HepG2 (cell line): ENCODE results near the gene VWA3B. TPM values are rescaled to one million over a fixed set of nuclear protein-coding genes. Genes with fewer than 3 reads are reported as not detected.

Experiments used
- ATAC-seq: fragments of 200-7000 bp; cut with Tn5 transposase; 3 replicates; pipeline ENCODE4 v1.9.1; 2020; ENCODE audit warnings: mild to moderate bottlenecking, moderate library complexity
- BruUV-seq: library from RNA; stranded (reverse); fragments of 400-500 nt; replicated peaks from 2 replicates; lab custom pipeline; 2021; lab: Mats Ljungman, UMichigan
- CTCF ChIA-PET: fragments of 300-600 bp; formaldehyde crosslinking; extraction: SDS; loops from one replicate; lab custom pipeline; 2021; ENCODE audit warnings: low total read pairs, inconsistent platforms, low intra/inter-chr PET ratio; lab: Yijun Ruan, JAX
- POLR2A ChIA-PET: fragments of 350-600 bp; sonication (Branson Sonifier 250); formaldehyde crosslinking; loops from one replicate; lab custom pipeline; 2020; ENCODE audit warnings: antibody characterized with exemption, inconsistent platforms; lab: Yijun Ruan, JAX
- DNase-seq: peaks from one replicate; pipeline ENCODE4 v3.0.0-alpha.2; 2015; ENCODE audit warnings: low spot score
- FAIRE-seq: peaks from 3 replicates; lab custom pipeline; 2011; peaks lifted over from hg19 to GRCh38; lab: Jason Lieb, UNC
- H2AFZ ChIP-seq: one replicate; pipeline ENCODE4 v1.6.1; 2011; ENCODE audit warnings: low read length, inconsistent platforms
- H3K27ac ChIP-seq: fragments of 300-600 bp; 3 replicates; pipeline ENCODE4 v1.8.0; 2011; ENCODE audit warnings: mixed run types, mild to moderate bottlenecking, mixed read lengths, low read length, inconsistent platforms; ENCODE audit not compliant: insufficient read depth; ENCODE audit errors: extremely low read length
- H3K27me3 ChIP-seq, 2 experiments: fragments of 200-600 bp in 1 of 2; 2 replicates in 1 of 2; 3 replicates in 1 of 2; pipeline versions ENCODE4 v1.6.0 to v1.8.0; 2011; ENCODE audit warnings: low read length in 2 of 2, mild to moderate bottlenecking in 2 of 2, moderate library complexity in 2 of 2, inconsistent platforms in 1 of 2; ENCODE audit not compliant: insufficient read depth in 2 of 2, control insufficient read depth in 1 of 2
- H3K36me3 ChIP-seq, 2 experiments: fragments of 200-600 bp in 1 of 2; replicated peaks in 1 of 2; 2 replicates in 1 of 2; 3 replicates in 1 of 2; pipeline versions ENCODE4 v1.5.1 to v1.8.0; 2011; ENCODE audit warnings: low read length in 2 of 2, inconsistent platforms in 1 of 2; ENCODE audit not compliant: insufficient read depth in 2 of 2, control insufficient read depth in 1 of 2
- H3K4me1 ChIP-seq: 2 replicates; pipeline ENCODE4 v1.5.1; 2012; ENCODE audit warnings: low read length, inconsistent platforms; ENCODE audit not compliant: insufficient read depth
- H3K4me2 ChIP-seq: 2 replicates; pipeline ENCODE4 v1.6.0; 2011; ENCODE audit warnings: low read depth, low read length, inconsistent platforms
- H3K4me3 ChIP-seq, 3 experiments: fragments of 200-600 bp in 1 of 3; sonication (generic), shearing (Covaris generic) in 1 of 3; replicated peaks in 1 of 3; 2 replicates each; pipeline ENCODE4 v1.5.1; 2011 to 2016; ENCODE audit warnings: low read length in 3 of 3, inconsistent platforms in 2 of 3, low read depth in 2 of 3, mild to moderate bottlenecking in 2 of 3, control low read depth in 1 of 3, mixed read lengths in 1 of 3; ENCODE audit not compliant: insufficient read depth in 1 of 3
- H3K79me2 ChIP-seq: one replicate; pipeline ENCODE4 v1.6.1; 2011; ENCODE audit warnings: low read length, inconsistent platforms; ENCODE audit not compliant: insufficient read depth
- H3K9ac ChIP-seq: 2 replicates; pipeline ENCODE4 v1.6.0; 2011; ENCODE audit warnings: mild to moderate bottlenecking, low read depth, low read length, inconsistent platforms; ENCODE audit not compliant: insufficient read depth
- H3K9me3 ChIP-seq: 2 replicates; pipeline ENCODE4 v1.5.1; 2012; ENCODE audit warnings: mild to moderate bottlenecking, low read length
- H4K20me1 ChIP-seq: 2 replicates; pipeline ENCODE4 v1.6.0; 2011; ENCODE audit warnings: inconsistent platforms, mild to moderate bottlenecking, low read length, moderate library complexity; ENCODE audit not compliant: insufficient read depth
- GLI4 ChIP-seq: sonication (generic); formaldehyde crosslinking; IDR thresholded peaks from 2 replicates; pipeline ENCODE4 v1.5.1; 2020; ENCODE audit warnings: missing genetic modification reagents, mild to moderate bottlenecking, moderate library complexity, borderline replicate concordance
- HMG20A ChIP-seq: IDR thresholded peaks from 2 replicates; pipeline ENCODE4 v1.6.1; 2016; ENCODE audit warnings: borderline replicate concordance
- NFKB2 ChIP-seq: sonication (generic); formaldehyde crosslinking; IDR thresholded peaks from 2 replicates; pipeline ENCODE4 v1.4.0; 2020; ENCODE audit warnings: missing genetic modification reagents, borderline replicate concordance
- NR2C2 ChIP-seq: sonication (generic); formaldehyde crosslinking; IDR thresholded peaks from 2 replicates; pipeline ENCODE4 v1.4.0; 2020; ENCODE audit warnings: missing genetic modification reagents, mild to moderate bottlenecking, moderate library complexity, borderline replicate concordance
- PAX8 ChIP-seq: sonication (generic); formaldehyde crosslinking; IDR thresholded peaks from 2 replicates; pipeline ENCODE4 v1.8.0; 2022; ENCODE audit warnings: mild to moderate bottlenecking, missing genetic modification reagents, borderline replicate concordance
- RARA ChIP-seq: IDR thresholded peaks from 2 replicates; pipeline ENCODE4 v1.6.1; 2016; ENCODE audit warnings: missing genetic modification reagents, missing compliant biosample characterization
- SOX13 ChIP-seq, 3 experiments: fragments of 450-650 bp in 1 of 3; sonication (generic) in 1 of 3; formaldehyde crosslinking in 1 of 3; IDR thresholded peaks in 2 of 3; conservative IDR thresholded peaks in 1 of 3; 2 replicates each; pipeline versions ENCODE4 v1.5.0 to v1.6.1; 2016 to 2020; ENCODE audit warnings: antibody characterized with exemption in 1 of 3, mild to moderate bottlenecking in 1 of 3, missing compliant biosample characterization in 1 of 3, missing genetic modification reagents in 1 of 3, moderate library complexity in 1 of 3
- U2AF1 ChIP-seq: fragments of 200-400 bp; formaldehyde crosslinking; optimal IDR thresholded peaks from 2 replicates; pipeline ENCODE3; 2017; ENCODE audit warnings: mild to moderate bottlenecking, low read depth, low read length
- WIZ ChIP-seq: sonication (generic); formaldehyde crosslinking; IDR thresholded peaks from 2 replicates; pipeline ENCODE4 v1.5.1; 2020; ENCODE audit warnings: mild to moderate bottlenecking, missing genetic modification reagents
- ZBTB7A ChIP-seq: sonication (generic); formaldehyde crosslinking; IDR thresholded peaks from 2 replicates; pipeline ENCODE4 v1.8.0; 2022; ENCODE audit warnings: mild to moderate bottlenecking, missing genetic modification reagents
- ZNF570 ChIP-seq: sonication (generic); formaldehyde crosslinking; IDR thresholded peaks from 2 replicates; pipeline ENCODE4 v1.4.0; 2020; ENCODE audit warnings: mild to moderate bottlenecking, missing genetic modification reagents, borderline replicate concordance
- ZNF724P ChIP-seq: sonication (generic); formaldehyde crosslinking; IDR thresholded peaks from 2 replicates; pipeline ENCODE4 v1.8.0; 2022; ENCODE audit warnings: missing genetic modification reagents, borderline replicate concordance
- ZNF83 ChIP-seq: sonication (generic); formaldehyde crosslinking; IDR thresholded peaks from 2 replicates; pipeline ENCODE4 v1.4.0; 2020; ENCODE audit warnings: missing genetic modification reagents, mild to moderate bottlenecking, borderline replicate concordance
- ZSCAN21 ChIP-seq: sonication (generic); formaldehyde crosslinking; IDR thresholded peaks from 2 replicates; pipeline ENCODE4 v1.8.0; 2022; ENCODE audit warnings: mild to moderate bottlenecking, missing genetic modification reagents, moderate library complexity, borderline replicate concordance
- WGBS: methylation state at CpG from one replicate; pipeline ENCODE4 v1.1.6; 2017; ENCODE audit warnings: low lambda C conversion rate; 5-methylcytosine and 5-hydroxymethylcytosine counted together
- in situ Hi-C: cut with HindIII; loops from 2 replicates; pipeline ENCODE4 v1.10.0; 2017; ENCODE audit warnings: low pct_unique_long_range_greater_than_20kb; ENCODE audit not compliant: extremely low pct_ligation_motif_present
- intact Hi-C: fragments of 100-400 bp; cut with micrococcal nuclease; formaldehyde crosslinking; loops from one replicate; pipeline ENCODE4 v1.10.0; 2022; ENCODE audit not compliant: unreplicated experiment
- polyA plus RNA-seq, 8 experiments: library from polyadenylated mRNA; depleted of rRNA in 3 of 8; stranded (reverse) in 7 of 8; unstranded in 1 of 8; fragments of >200 nt; fragmentation: Illumina TruSeq in 4 of 8; extraction: Trizol in 4 of 8; gene quantifications; 2 replicates each; pipeline versions ENCODE4 v1.2.1 to v1.2.3, GENCODE V29; 2011 to 2016; ENCODE audit warnings: low read depth in 4 of 8, missing spikeins in 1 of 8, mixed read lengths in 1 of 8; ENCODE audit not compliant: insufficient read depth in 1 of 8
- total RNA-seq, 5 experiments: library from RNA; depleted of rRNA; stranded (reverse); fragments of >200 nt; fragmentation: Illumina TruSeq; extraction: Trizol; gene quantifications; 2 replicates each; pipeline ENCODE4 v1.2.3, GENCODE V29; 2016; ENCODE audit warnings: low read depth in 1 of 5
- TF ChIP-seq, protein P1 (sequence below): sonication (generic); formaldehyde crosslinking; IDR thresholded peaks from 2 replicates; pipeline ENCODE4 v1.4.0; 2020; ENCODE audit warnings: mild to moderate bottlenecking, missing genetic modification reagents
- TF ChIP-seq, protein P2 (sequence below): sonication (generic); formaldehyde crosslinking; IDR thresholded peaks from 2 replicates; pipeline ENCODE4 v1.4.0; 2020; ENCODE audit warnings: missing genetic modification reagents
- TF ChIP-seq, protein P3 (sequence below), 2 experiments: sonication (generic) in 1 of 2; formaldehyde crosslinking in 1 of 2; IDR thresholded peaks; 2 replicates each; pipeline versions ENCODE4 v1.6.1 to v1.9.0; 2014 to 2022; ENCODE audit warnings: antibody characterized with exemption in 1 of 2, borderline replicate concordance in 1 of 2, inconsistent platforms in 1 of 2, low read depth in 1 of 2, missing genetic modification reagents in 1 of 2

The VWA3B gene
- total and polyA plus RNA-seq, 2 of the 13 experiments (the other 11 are each of a cell fraction or from before 2014, with no cell fraction given): not detected

GRCh38 chr2:98128556-98129109, 41.7 kb downstream of the VWA3B start:
- ATAC-seq: no peak
- CTCF ChIA-PET: no interaction called here
- H3K36me3 ChIP-seq: no peaks in the 10 kb centered on the region
- no peaks in the 10 kb centered on the region for H4K20me1 ChIP-seq
- H3K4me3 ChIP-seq: no peak overlapping the region
- BruUV-seq: no TSS peak
- no peaks in the 10 kb centered on the region for H3K9me3 ChIP-seq
- H3K27me3 ChIP-seq: peaks cover 4 to 68% of the 10 kb centered on the region in 2 experiments; a peak in 3 of 5 replicates
- DNase-seq: no peak
- intact Hi-C loops (no loop called here), in situ Hi-C loops (no loop called here)
- H3K79me2 ChIP-seq: no peaks in the 10 kb centered on the region
- H3K4me2 ChIP-seq: no peak overlapping the region
- no peak overlapping the region for H3K9ac ChIP-seq
- POLR2A ChIA-PET: no interaction called here
- WGBS: 52% methylated on average over 7 of the region's 7 CpGs
- FAIRE-seq: no peak
- no peak overlapping the region for H3K27ac ChIP-seq
- H3K4me1 ChIP-seq: no peaks in the 10 kb centered on the region
- H2AFZ ChIP-seq: no peak overlapping the region
- TF ChIP-seq, protein P1, sequence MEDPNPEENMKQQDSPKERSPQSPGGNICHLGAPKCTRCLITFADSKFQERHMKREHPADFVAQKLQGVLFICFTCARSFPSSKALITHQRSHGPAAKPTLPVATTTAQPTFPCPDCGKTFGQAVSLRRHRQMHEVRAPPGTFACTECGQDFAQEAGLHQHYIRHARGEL (CRISPR knock-in tag): no peak
- TF ChIP-seq ZNF570 (CRISPR knock-in tag): no peak
- TF ChIP-seq ZBTB7A (CRISPR knock-in tag): no peak
- TF ChIP-seq, protein P2, sequence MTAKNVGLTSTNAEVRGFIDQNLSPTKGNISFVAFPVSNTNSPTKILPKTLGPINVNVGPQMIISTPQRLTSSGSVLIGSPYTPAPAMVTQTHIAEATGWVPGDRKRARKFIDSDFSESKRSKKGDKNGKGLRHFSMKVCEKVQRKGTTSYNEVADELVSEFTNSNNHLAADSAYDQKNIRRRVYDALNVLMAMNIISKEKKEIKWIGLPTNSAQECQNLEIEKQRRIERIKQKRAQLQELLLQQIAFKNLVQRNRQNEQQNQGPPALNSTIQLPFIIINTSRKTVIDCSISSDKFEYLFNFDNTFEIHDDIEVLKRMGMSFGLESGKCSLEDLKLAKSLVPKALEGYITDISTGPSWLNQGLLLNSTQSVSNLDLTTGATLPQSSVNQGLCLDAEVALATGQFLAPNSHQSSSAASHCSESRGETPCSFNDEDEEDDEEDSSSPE (CRISPR knock-in tag): no peak
- TF ChIP-seq ZSCAN21 (CRISPR knock-in tag): no peak
- no peak for TF ChIP-seq SOX13 (IDR thresholded peaks at IDR 0.05)
- no peak for TF ChIP-seq SOX13 (CRISPR knock-in tag; conservative IDR thresholded peaks at IDR 0.05 in 1 of 2, IDR thresholded peaks at IDR 0.05 in 1 of 2)
- no peak for TF ChIP-seq ZNF83 (CRISPR knock-in tag)
- no peak for TF ChIP-seq GLI4 (CRISPR knock-in tag)
- no peak for TF ChIP-seq WIZ
- TF ChIP-seq NFKB2 (CRISPR knock-in tag): no peak
- no peak for TF ChIP-seq ZNF724P (CRISPR knock-in tag)
- TF ChIP-seq U2AF1: no peak
- TF ChIP-seq HMG20A (CRISPR knock-in tag): no peak
- TF ChIP-seq RARA (CRISPR knock-in tag): no peak
- TF ChIP-seq, protein P3, sequence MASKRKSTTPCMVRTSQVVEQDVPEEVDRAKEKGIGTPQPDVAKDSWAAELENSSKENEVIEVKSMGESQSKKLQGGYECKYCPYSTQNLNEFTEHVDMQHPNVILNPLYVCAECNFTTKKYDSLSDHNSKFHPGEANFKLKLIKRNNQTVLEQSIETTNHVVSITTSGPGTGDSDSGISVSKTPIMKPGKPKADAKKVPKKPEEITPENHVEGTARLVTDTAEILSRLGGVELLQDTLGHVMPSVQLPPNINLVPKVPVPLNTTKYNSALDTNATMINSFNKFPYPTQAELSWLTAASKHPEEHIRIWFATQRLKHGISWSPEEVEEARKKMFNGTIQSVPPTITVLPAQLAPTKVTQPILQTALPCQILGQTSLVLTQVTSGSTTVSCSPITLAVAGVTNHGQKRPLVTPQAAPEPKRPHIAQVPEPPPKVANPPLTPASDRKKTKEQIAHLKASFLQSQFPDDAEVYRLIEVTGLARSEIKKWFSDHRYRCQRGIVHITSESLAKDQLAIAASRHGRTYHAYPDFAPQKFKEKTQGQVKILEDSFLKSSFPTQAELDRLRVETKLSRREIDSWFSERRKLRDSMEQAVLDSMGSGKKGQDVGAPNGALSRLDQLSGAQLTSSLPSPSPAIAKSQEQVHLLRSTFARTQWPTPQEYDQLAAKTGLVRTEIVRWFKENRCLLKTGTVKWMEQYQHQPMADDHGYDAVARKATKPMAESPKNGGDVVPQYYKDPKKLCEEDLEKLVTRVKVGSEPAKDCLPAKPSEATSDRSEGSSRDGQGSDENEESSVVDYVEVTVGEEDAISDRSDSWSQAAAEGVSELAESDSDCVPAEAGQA (IDR thresholded peaks at IDR 0.05; ENCODE audit: low read depth): no peak
- TF ChIP-seq, protein P3 (CRISPR knock-in tag; IDR thresholded peaks at IDR 0.05; ENCODE audit: borderline replicate concordance): no peak
- TF ChIP-seq PAX8 (CRISPR knock-in tag): no peak
- no peak for TF ChIP-seq NR2C2 (CRISPR knock-in tag)
